ENCODE results near the gene SHBG.
A peak's percentile ranks its signal among the peaks of the same experiment; 100 is the strongest.

DNA sequence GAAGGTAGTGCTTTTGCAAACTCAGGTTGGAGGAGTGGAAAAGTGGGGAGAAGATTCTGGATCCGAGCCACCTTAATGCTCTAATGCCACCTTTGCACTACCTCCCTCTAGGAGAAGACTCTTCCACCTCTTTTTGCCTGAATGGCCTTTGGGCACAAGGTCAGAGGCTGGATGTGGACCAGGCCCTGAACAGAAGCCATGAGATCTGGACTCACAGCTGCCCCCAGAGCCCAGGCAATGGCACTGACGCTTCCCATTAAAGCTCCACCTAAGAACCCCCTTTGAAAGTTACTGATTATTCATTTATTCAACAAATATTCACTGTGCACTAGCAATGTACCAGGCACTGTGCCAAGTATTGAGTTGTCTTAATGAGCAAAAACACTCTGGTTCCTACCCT, 3.2 kb downstream of the SHBG start:
- TF ChIP-seq, protein P1, sequence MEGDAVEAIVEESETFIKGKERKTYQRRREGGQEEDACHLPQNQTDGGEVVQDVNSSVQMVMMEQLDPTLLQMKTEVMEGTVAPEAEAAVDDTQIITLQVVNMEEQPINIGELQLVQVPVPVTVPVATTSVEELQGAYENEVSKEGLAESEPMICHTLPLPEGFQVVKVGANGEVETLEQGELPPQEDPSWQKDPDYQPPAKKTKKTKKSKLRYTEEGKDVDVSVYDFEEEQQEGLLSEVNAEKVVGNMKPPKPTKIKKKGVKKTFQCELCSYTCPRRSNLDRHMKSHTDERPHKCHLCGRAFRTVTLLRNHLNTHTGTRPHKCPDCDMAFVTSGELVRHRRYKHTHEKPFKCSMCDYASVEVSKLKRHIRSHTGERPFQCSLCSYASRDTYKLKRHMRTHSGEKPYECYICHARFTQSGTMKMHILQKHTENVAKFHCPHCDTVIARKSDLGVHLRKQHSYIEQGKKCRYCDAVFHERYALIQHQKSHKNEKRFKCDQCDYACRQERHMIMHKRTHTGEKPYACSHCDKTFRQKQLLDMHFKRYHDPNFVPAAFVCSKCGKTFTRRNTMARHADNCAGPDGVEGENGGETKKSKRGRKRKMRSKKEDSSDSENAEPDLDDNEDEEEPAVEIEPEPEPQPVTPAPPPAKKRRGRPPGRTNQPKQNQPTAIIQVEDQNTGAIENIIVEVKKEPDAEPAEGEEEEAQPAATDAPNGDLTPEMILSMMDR (conservative IDR thresholded peaks at IDR 0.05; ENCODE audit: low read depth in 2 of 2) = peak; percentile 10; a peak in 2 of 4 replicates
- no peak for TF ChIP-seq EZH2 (IDR thresholded peaks at IDR 0.05; ENCODE audit: low read depth, unreplicated experiment)
- TF ChIP-seq POLR2AphosphoS5 (IDR thresholded peaks at IDR 0.05; ENCODE audit: low read depth) = no peak
- no peak for TF ChIP-seq EZH2phosphoT487 (IDR thresholded peaks at IDR 0.05; ENCODE audit: unreplicated experiment)
- no peak for TF ChIP-seq CREB1 (CRISPR knock-in tag; IDR thresholded peaks at IDR 0.05; ENCODE audit: low read depth)
- TF ChIP-seq, protein P2, sequence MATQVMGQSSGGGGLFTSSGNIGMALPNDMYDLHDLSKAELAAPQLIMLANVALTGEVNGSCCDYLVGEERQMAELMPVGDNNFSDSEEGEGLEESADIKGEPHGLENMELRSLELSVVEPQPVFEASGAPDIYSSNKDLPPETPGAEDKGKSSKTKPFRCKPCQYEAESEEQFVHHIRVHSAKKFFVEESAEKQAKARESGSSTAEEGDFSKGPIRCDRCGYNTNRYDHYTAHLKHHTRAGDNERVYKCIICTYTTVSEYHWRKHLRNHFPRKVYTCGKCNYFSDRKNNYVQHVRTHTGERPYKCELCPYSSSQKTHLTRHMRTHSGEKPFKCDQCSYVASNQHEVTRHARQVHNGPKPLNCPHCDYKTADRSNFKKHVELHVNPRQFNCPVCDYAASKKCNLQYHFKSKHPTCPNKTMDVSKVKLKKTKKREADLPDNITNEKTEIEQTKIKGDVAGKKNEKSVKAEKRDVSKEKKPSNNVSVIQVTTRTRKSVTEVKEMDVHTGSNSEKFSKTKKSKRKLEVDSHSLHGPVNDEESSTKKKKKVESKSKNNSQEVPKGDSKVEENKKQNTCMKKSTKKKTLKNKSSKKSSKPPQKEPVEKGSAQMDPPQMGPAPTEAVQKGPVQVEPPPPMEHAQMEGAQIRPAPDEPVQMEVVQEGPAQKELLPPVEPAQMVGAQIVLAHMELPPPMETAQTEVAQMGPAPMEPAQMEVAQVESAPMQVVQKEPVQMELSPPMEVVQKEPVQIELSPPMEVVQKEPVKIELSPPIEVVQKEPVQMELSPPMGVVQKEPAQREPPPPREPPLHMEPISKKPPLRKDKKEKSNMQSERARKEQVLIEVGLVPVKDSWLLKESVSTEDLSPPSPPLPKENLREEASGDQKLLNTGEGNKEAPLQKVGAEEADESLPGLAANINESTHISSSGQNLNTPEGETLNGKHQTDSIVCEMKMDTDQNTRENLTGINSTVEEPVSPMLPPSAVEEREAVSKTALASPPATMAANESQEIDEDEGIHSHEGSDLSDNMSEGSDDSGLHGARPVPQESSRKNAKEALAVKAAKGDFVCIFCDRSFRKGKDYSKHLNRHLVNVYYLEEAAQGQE (IDR thresholded peaks at IDR 0.05; ENCODE audit: unreplicated experiment) = no peak
- TF ChIP-seq ZNF331 (CRISPR knock-in tag; IDR thresholded peaks at IDR 0.05; ENCODE audit: low read depth) = no peak
- TF ChIP-seq STAT1 (IDR thresholded peaks at IDR 0.05; ENCODE audit: unreplicated experiment) = no peak
- no peak for TF ChIP-seq JUNB (IDR thresholded peaks at IDR 0.05; ENCODE audit: unreplicated experiment)
- TF ChIP-seq, protein P3, sequence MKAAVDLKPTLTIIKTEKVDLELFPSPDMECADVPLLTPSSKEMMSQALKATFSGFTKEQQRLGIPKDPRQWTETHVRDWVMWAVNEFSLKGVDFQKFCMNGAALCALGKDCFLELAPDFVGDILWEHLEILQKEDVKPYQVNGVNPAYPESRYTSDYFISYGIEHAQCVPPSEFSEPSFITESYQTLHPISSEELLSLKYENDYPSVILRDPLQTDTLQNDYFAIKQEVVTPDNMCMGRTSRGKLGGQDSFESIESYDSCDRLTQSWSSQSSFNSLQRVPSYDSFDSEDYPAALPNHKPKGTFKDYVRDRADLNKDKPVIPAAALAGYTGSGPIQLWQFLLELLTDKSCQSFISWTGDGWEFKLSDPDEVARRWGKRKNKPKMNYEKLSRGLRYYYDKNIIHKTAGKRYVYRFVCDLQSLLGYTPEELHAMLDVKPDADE (IDR thresholded peaks at IDR 0.05) = no peak

Measured in GM23338 (cell line).